Measurements from ENCODE around the gene IRAK1.
A peak's percentile ranks its signal among the peaks of the same experiment; 100 is the strongest.
"Not testable (repeated sequence)": the region's sequence is repeated elsewhere in the genome, so short reads cannot be mapped to it uniquely, and the experiment has no call there.

Gene IRAK1

GRCh38 chrX:154006947-154007346, 12.8 kb downstream of the IRAK1 start:
- ChIA-PET CTCF (no interaction called here), POLR2A (ENCODE audit: low non-redundant PET) (no interaction called here)
- no peak for TF ChIP-seq CTCF (conservative IDR thresholded peaks at IDR 0.05; ENCODE audit: low read depth)

GRCh38 chrX:154004315-154004714, 15.4 kb downstream of the IRAK1 start:
- POLR2A ChIA-PET (ENCODE audit: low non-redundant PET): no interaction called here
- CTCF ChIA-PET: no interaction called here
- DNase-seq (ENCODE audit: low spot score): no peak
- TF ChIP-seq CTCF (conservative IDR thresholded peaks at IDR 0.05; ENCODE audit: low read depth): no peak
- H3K27ac ChIP-seq: no peak overlapping the region

More at GRCh38 chrX:154006947-154007346, 12.8 kb downstream of the IRAK1 start:
- H3K27ac ChIP-seq: no peak overlapping the region
- no peak for DNase-seq (ENCODE audit: low spot score)

GRCh38 chrX:154002215-154002719, 17.4 kb downstream of the IRAK1 start:
- ChIA-PET POLR2A (ENCODE audit: low non-redundant PET) (interaction anchor here (0.6 kb wide), 1 partner anchor 22 kb away, joined by 8 read pairs; no protein-coding TSS in a partner anchor), CTCF (interaction anchor here (0.9 kb wide), 1 partner anchor 11 kb away, joined by 3 read pairs; no protein-coding TSS in a partner anchor)
- DNase-seq (ENCODE audit: low spot score): peak; percentile 25
- TF ChIP-seq CTCF (conservative IDR thresholded peaks at IDR 0.05; ENCODE audit: low read depth): no peak
- H3K27ac ChIP-seq: peak overlapping the region; percentile 65

GRCh38 chrX:154000051-154000450, 19.7 kb downstream of the IRAK1 start:
- no peak overlapping the region; the same call in 1 of the 2 replicates for H3K27ac ChIP-seq
- ChIA-PET POLR2A (ENCODE audit: low non-redundant PET) (no interaction called here), CTCF (no interaction called here)
- DNase-seq (ENCODE audit: low spot score): peak; percentile 17
- TF ChIP-seq CTCF (conservative IDR thresholded peaks at IDR 0.05; ENCODE audit: low read depth): no peak

GRCh38 chrX:153999359-154000037, 20.2 kb downstream of the IRAK1 start:
- CTCF ChIA-PET: interaction anchor here (0.6 kb wide), 1 partner anchor 482 kb away, joined by 3 read pairs; no protein-coding TSS in a partner anchor
- no peak overlapping the region; the same call in 1 of the 2 replicates for H3K27ac ChIP-seq
- POLR2A ChIA-PET (ENCODE audit: low non-redundant PET): no interaction called here
- DNase-seq (ENCODE audit: low spot score): no peak
- TF ChIP-seq CTCF (conservative IDR thresholded peaks at IDR 0.05; ENCODE audit: low read depth): no peak

GRCh38 chrX:153995504-153995903, 24.2 kb downstream of the IRAK1 start:
- no peak for DNase-seq (ENCODE audit: low spot score)
- H3K27ac ChIP-seq: no peak overlapping the region
- ChIA-PET CTCF (no interaction called here), POLR2A (ENCODE audit: low non-redundant PET) (no interaction called here)
- TF ChIP-seq CTCF (conservative IDR thresholded peaks at IDR 0.05; ENCODE audit: low read depth): no peak

- H3K27ac ChIP-seq; CTCF ChIA-PET; POLR2A ChIA-PET (ENCODE audit: low non-redundant PET); DNase-seq (ENCODE audit: low spot score): not testable (repeated sequence)
Measured at GRCh38 chrX:153994398-153994797, 25.3 kb downstream of the IRAK1 start.

Measured in RWPE1 (cell line).